ENCODE data around the gene CEP76.
"Not testable (repeated sequence)": the region's sequence is repeated elsewhere in the genome, so short reads cannot be mapped to it uniquely, and the experiment has no call there.

CEP76 gene

DNA sequence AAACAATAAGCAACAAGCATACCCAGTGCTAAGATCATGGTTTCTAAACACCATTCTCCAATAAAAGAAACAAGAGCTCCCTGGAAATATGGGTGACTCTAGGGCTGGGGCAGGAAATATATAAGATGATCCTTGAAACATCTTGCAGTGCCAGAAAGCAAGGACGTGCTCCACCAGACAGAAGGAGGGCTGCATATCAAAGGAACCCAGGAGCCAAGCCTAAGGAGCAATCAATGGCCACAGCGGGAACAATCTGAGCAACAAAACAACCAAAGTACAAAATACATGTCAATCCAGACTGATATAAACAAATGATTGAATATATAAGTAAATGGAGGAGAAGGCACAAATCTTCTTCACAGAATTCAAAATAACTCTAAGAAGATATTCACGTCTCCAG lies 54.8 kb downstream of the CEP76 start:
- Histone ChIP-seq H3K36me3 (ENCODE audit: control insufficient read depth in 2 of 2, insufficient read depth in 2 of 2, low read length in 2 of 2) (no peaks in the 10 kb centered on the region), H3K9ac (ENCODE audit: low read depth in 1 of 2, low read length in 2 of 2) (no peak overlapping the region), H3K4me1 (ENCODE audit: control insufficient read depth in 2 of 2, insufficient read depth in 2 of 2, low read length in 2 of 2) (no peaks in the 10 kb centered on the region), H3K27ac (ENCODE audit: low read depth in 2 of 2, low read length in 2 of 2) (no peak overlapping the region), H3K4me3 (ENCODE audit: low read length in 2 of 2) (no peak overlapping the region), H3K9me3 (ENCODE audit: control insufficient read depth in 2 of 2, low read length in 2 of 2) (no peaks in the 10 kb centered on the region), H3K27me3 (ENCODE audit: control insufficient read depth in 2 of 2, insufficient read depth in 2 of 2, low read length in 2 of 2) (no peaks in the 10 kb centered on the region)

DNA sequence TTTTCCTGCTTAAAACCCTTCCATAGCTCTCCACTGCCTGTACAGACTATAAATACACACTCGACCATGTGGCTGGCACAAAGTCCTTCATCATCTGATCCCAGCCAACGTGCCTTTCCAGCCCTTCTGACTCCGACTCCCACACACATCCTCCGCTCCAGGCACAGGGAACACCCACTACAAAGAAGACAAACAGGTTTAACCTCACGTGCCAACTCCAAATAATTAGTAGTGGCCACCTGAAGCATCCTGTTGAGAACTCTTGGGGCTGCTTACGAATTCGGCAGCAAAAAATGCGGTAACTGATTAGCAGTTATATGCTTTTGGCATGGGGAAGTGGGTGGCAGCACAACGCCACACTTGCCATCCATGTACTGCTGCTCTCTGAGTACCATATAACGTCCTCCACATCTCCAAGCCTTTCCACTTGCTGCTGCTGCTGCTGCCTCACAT lies 56.7 kb downstream of the CEP76 start:
- Histone ChIP-seq H3K27ac (ENCODE audit: low read depth in 2 of 2, low read length in 2 of 2) (no peak overlapping the region), H3K36me3 (ENCODE audit: control insufficient read depth in 2 of 2, insufficient read depth in 2 of 2, low read length in 2 of 2) (no peaks in the 10 kb centered on the region), H3K4me3 (ENCODE audit: low read length in 2 of 2) (no peak overlapping the region), H3K9ac (ENCODE audit: low read depth in 1 of 2, low read length in 2 of 2) (no peak overlapping the region), H3K4me1 (ENCODE audit: control insufficient read depth in 2 of 2, insufficient read depth in 2 of 2, low read length in 2 of 2) (no peaks in the 10 kb centered on the region), H3K27me3 (ENCODE audit: control insufficient read depth in 2 of 2, insufficient read depth in 2 of 2, low read length in 2 of 2) (no peaks in the 10 kb centered on the region), H3K9me3 (ENCODE audit: control insufficient read depth in 2 of 2, low read length in 2 of 2) (no peaks in the 10 kb centered on the region)

DNA sequence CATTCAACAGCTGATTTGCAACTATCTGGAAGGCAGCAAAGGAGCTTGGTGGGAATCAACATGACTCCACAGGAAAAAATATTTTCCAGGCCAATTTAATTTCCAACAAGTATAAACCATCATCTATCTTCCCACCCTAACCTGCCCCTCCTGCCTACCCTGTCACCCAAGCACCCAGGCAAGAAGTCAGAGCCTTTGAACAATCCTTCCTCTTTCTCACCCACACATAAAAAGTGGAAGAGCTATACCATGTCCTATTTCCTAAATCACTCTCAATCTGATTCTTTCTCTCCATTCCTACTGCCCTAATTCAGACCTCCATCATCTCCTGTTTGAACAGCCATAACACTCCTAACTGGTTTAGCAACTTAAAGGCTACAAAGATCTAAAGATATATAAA lies 57.3 kb downstream of the CEP76 start:
- Histone ChIP-seq H3K4me3 (ENCODE audit: low read length in 2 of 2) (no peak overlapping the region), H3K27ac (ENCODE audit: low read depth in 2 of 2, low read length in 2 of 2) (no peak overlapping the region)

DNA sequence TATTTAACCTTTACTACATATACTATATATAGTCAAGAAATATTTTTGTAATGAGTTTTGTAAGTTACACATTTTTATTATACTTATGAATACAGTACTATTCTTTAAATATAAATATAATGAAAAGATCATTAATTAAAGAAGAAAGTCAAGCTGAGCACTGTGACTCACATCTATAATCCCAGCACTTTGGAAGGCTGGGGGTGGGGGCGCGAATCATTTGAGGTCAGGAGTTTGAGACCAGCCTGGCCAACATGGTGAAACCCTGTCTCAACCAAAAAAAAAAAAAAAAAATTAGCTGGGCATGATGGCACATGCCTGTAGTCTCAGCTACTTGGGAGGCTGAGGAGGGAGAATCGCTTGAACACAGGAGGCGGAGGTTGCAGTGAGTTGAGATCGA lies 58.8 kb downstream of the CEP76 start:
- H3K27ac ChIP-seq (ENCODE audit: low read depth in 2 of 2, low read length in 2 of 2); H3K4me1 ChIP-seq (ENCODE audit: control insufficient read depth in 2 of 2, insufficient read depth in 2 of 2, low read length in 2 of 2): not testable (repeated sequence)

More for the DNA sequence above, 57.3 kb downstream of the CEP76 start:
- Histone ChIP-seq H3K27me3 (ENCODE audit: control insufficient read depth in 2 of 2, insufficient read depth in 2 of 2, low read length in 2 of 2) (no peaks in the 10 kb centered on the region), H3K9me3 (ENCODE audit: control insufficient read depth in 2 of 2, low read length in 2 of 2) (no peaks in the 10 kb centered on the region), H3K36me3 (ENCODE audit: control insufficient read depth in 2 of 2, insufficient read depth in 2 of 2, low read length in 2 of 2) (no peaks in the 10 kb centered on the region), H3K4me1 (ENCODE audit: control insufficient read depth in 2 of 2, insufficient read depth in 2 of 2, low read length in 2 of 2) (no peaks in the 10 kb centered on the region), H3K9ac (ENCODE audit: low read depth in 1 of 2, low read length in 2 of 2) (no peak overlapping the region)

DNA sequence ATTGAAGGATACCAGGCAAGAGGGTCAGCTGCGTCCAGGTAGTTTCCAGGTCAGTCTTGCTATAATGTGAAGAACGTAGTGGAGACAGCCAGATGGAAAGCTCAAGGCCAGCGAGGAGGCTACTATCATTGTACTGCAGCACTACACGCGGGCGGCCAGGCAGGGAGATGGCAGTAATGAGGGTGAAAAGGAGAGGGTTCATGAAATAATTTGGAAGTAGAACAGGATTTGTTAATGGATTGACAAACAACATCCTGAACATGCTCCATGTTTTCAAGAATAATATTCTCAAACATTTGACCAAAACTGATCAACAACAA lies 61.7 kb downstream of the CEP76 start:
- H3K4me1 ChIP-seq (ENCODE audit: control insufficient read depth in 2 of 2, insufficient read depth in 2 of 2, low read length in 2 of 2) = no peaks in the 10 kb centered on the region
- no peaks in the 10 kb centered on the region for H3K36me3 ChIP-seq (ENCODE audit: control insufficient read depth in 2 of 2, insufficient read depth in 2 of 2, low read length in 2 of 2)
- H3K27ac ChIP-seq (ENCODE audit: low read depth in 2 of 2, low read length in 2 of 2) = no peak overlapping the region
- no peaks in the 10 kb centered on the region for H3K27me3 ChIP-seq (ENCODE audit: control insufficient read depth in 2 of 2, insufficient read depth in 2 of 2, low read length in 2 of 2)
- H3K9me3 ChIP-seq (ENCODE audit: control insufficient read depth in 2 of 2, low read length in 2 of 2) = no peaks in the 10 kb centered on the region
- H3K9ac ChIP-seq (ENCODE audit: low read depth in 1 of 2, low read length in 2 of 2) = no peak overlapping the region
- no peak overlapping the region for H3K4me3 ChIP-seq (ENCODE audit: low read length in 2 of 2)

More for the DNA sequence above, 58.8 kb downstream of the CEP76 start:
- not testable (repeated sequence) for H3K9ac ChIP-seq (ENCODE audit: low read depth in 1 of 2, low read length in 2 of 2); H3K9me3 ChIP-seq (ENCODE audit: control insufficient read depth in 2 of 2, low read length in 2 of 2); H3K4me3 ChIP-seq (ENCODE audit: low read length in 2 of 2); H3K36me3 ChIP-seq (ENCODE audit: control insufficient read depth in 2 of 2, insufficient read depth in 2 of 2, low read length in 2 of 2); H3K27me3 ChIP-seq (ENCODE audit: control insufficient read depth in 2 of 2, insufficient read depth in 2 of 2, low read length in 2 of 2)

DNA sequence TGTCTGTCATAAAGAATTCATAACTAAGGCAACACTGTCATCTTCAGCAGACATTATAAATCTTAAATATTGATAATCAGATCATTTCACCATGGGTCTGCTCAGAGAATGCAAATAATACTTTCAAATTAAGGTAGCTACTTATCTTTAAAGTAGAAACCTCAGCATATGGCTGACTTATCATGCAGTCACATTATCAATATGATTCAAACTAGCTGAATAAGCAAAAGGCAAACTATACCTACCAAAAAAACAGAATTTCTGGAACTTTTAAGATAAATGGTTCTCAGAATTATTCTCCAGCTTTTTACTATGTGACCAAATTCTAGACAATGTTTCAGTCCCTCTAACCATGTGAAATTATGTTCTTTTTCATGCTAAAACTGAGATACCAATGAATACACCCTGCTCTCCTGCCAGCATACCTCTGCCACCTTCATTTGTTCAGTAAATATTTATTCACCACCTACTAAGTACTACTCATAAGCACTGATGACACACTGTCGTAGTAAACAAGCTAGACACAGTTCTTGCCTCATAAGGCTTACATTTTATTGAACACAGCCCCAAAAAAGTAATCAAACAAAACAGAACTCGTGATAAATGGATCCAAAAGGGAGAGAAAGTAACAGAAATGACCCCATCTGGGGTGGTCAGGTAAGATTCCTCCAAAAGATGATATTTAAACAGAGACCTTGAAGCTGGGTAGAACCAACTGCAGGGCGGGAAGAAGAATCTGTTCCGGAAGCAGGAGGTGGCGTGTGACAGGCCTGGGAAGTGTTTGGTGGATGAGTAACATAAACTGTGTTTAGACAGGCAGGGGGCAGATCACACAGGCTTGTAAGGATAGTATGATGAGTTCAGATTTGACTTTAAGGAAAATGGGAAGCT lies 62.3 kb downstream of the CEP76 start:
- H3K27ac ChIP-seq (ENCODE audit: low read depth in 2 of 2, low read length in 2 of 2) = no peak overlapping the region
- H3K4me3 ChIP-seq (ENCODE audit: low read length in 2 of 2) = no peak overlapping the region
- H3K27me3 ChIP-seq (ENCODE audit: control insufficient read depth in 2 of 2, insufficient read depth in 2 of 2, low read length in 2 of 2) = no peaks in the 10 kb centered on the region
- H3K9ac ChIP-seq (ENCODE audit: low read depth in 1 of 2, low read length in 2 of 2) = no peak overlapping the region
- no peaks in the 10 kb centered on the region for H3K9me3 ChIP-seq (ENCODE audit: control insufficient read depth in 2 of 2, low read length in 2 of 2)
- no peaks in the 10 kb centered on the region for H3K36me3 ChIP-seq (ENCODE audit: control insufficient read depth in 2 of 2, insufficient read depth in 2 of 2, low read length in 2 of 2)
- no peaks in the 10 kb centered on the region for H3K4me1 ChIP-seq (ENCODE audit: control insufficient read depth in 2 of 2, insufficient read depth in 2 of 2, low read length in 2 of 2)

DNA sequence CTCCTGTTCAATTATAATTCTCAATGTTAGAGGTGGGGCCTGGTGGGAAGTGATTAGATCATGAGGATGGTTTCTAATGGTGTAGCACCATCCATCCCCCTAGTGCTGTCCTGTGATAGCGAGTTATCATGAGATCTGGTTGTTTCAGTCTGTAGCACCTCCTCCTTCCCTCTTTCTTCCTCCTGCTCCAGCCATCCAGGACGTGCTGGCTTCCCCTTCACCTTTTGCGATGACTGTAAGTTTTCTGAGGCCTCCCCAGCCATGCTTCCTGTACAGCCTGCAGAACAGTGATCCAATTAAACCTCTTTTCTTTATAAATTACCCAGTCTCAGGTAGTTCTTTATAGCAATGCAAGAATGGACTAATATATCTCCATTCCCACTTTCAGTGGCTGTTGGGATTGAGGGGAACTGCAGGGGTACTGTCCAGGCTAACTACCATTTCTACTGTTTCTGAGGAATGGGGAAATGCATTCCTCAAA lies 63.8 kb downstream of the CEP76 start:
- no peak overlapping the region for H3K4me3 ChIP-seq (ENCODE audit: low read length in 2 of 2)
- no peaks in the 10 kb centered on the region for H3K9me3 ChIP-seq (ENCODE audit: control insufficient read depth in 2 of 2, low read length in 2 of 2)
- no peaks in the 10 kb centered on the region for H3K27me3 ChIP-seq (ENCODE audit: control insufficient read depth in 2 of 2, insufficient read depth in 2 of 2, low read length in 2 of 2)
- H3K36me3 ChIP-seq (ENCODE audit: control insufficient read depth in 2 of 2, insufficient read depth in 2 of 2, low read length in 2 of 2) = no peaks in the 10 kb centered on the region
- no peaks in the 10 kb centered on the region for H3K4me1 ChIP-seq (ENCODE audit: control insufficient read depth in 2 of 2, insufficient read depth in 2 of 2, low read length in 2 of 2)
- no peak overlapping the region for H3K27ac ChIP-seq (ENCODE audit: low read depth in 2 of 2, low read length in 2 of 2)
- H3K9ac ChIP-seq (ENCODE audit: low read depth in 1 of 2, low read length in 2 of 2) = no peak overlapping the region

DNA sequence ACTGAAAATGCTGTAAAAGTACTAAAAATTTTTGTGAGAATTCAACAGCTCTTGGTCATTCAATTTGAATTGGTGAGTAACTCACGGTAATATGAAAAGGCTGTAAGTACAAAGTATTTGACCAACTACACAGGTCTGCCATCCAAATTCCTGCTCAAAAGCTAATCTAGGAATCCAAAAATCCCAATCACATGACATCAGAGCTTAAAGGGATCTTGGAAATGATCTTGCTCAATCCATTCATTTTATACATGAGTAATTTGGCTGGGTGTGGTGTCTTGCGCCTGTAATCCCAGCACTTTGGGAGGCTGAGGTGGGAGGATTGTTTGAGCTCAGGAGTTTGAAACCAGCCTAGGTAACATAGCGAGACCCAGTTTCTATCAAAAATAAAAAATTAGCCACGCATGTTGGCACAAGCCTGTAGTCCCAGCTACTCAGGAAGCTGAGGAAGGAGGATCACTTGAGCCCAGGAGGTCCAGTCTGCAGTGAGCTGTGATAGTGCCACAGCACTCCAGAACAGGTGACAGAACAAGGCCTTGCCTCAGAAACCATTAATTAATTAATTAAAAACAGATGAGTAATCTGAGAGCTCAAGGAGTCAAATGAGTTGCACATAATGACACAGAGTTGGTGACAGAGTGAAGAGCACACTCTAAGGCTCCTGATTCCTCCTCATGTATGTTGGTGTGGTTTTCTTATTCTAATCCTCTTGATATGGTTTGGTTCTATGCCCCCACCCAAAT lies 64.5 kb downstream of the CEP76 start:
- Histone ChIP-seq H3K9me3 (ENCODE audit: control insufficient read depth in 2 of 2, low read length in 2 of 2) (no peaks in the 10 kb centered on the region), H3K27me3 (ENCODE audit: control insufficient read depth in 2 of 2, insufficient read depth in 2 of 2, low read length in 2 of 2) (no peaks in the 10 kb centered on the region), H3K4me1 (ENCODE audit: control insufficient read depth in 2 of 2, insufficient read depth in 2 of 2, low read length in 2 of 2) (no peaks in the 10 kb centered on the region), H3K36me3 (ENCODE audit: control insufficient read depth in 2 of 2, insufficient read depth in 2 of 2, low read length in 2 of 2) (no peaks in the 10 kb centered on the region), H3K27ac (ENCODE audit: low read depth in 2 of 2, low read length in 2 of 2) (no peak overlapping the region), H3K4me3 (ENCODE audit: low read length in 2 of 2) (no peak overlapping the region), H3K9ac (ENCODE audit: low read depth in 1 of 2, low read length in 2 of 2) (no peak overlapping the region)

DNA sequence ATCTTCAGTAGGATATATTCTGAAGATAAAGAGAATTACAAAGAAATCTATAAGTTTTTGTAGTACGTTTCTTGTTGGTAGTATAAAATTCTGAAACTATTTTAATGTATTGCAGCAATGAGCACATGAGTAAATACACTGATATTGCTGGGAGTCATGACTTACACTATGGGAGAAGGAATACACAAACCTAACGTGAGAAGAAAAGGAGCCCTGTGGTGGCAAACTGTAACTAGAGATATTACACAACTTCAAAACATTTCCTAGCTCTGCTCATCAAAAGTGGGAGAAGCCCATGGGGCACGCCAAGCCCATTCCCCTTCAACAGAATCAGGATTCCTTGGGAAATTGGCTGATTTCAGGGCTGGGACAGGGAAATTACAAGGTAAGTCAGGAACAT lies 65.1 kb downstream of the CEP76 start:
- Histone ChIP-seq H3K4me1 (ENCODE audit: control insufficient read depth in 2 of 2, insufficient read depth in 2 of 2, low read length in 2 of 2) (no peaks in the 10 kb centered on the region), H3K27ac (ENCODE audit: low read depth in 2 of 2, low read length in 2 of 2) (no peak overlapping the region), H3K27me3 (ENCODE audit: control insufficient read depth in 2 of 2, insufficient read depth in 2 of 2, low read length in 2 of 2) (no peaks in the 10 kb centered on the region), H3K9ac (ENCODE audit: low read depth in 1 of 2, low read length in 2 of 2) (no peak overlapping the region), H3K36me3 (ENCODE audit: control insufficient read depth in 2 of 2, insufficient read depth in 2 of 2, low read length in 2 of 2) (no peaks in the 10 kb centered on the region), H3K9me3 (ENCODE audit: control insufficient read depth in 2 of 2, low read length in 2 of 2) (no peaks in the 10 kb centered on the region), H3K4me3 (ENCODE audit: low read length in 2 of 2) (no peak overlapping the region)

DNA sequence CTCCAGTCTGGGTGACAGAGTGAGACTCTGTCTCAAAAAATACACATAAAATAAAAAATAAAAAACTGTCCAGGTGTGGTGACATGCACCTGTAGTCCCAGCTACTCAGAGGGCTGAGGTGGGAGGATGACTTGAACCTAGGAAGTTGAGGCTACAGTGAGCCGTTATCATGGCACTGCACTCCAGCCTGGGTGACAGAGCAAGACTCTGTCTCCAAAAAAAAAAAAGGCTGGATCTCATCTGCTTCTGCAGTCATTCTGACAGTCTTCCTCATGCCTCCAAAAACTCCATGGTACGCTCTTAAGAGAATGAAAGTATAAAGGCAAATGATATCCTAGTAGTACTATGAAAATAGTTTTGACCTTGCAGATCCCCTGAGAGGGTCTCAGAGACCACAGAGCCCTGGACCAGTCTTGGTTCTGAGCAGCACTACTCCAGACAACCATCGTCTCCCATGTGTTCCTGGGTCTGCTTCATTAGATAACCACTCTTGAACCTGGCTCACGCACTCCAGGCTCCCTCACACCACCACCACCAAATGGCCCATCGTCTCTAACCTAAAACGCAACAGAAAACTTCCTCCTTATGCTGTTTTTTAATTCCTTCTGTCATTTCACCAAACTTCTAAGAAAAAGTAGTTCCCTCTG lies 70.6 kb downstream of the CEP76 start:
- Histone ChIP-seq H3K27me3 (ENCODE audit: control insufficient read depth in 2 of 2, insufficient read depth in 2 of 2, low read length in 2 of 2) (no peaks in the 10 kb centered on the region), H3K36me3 (ENCODE audit: control insufficient read depth in 2 of 2, insufficient read depth in 2 of 2, low read length in 2 of 2) (peaks cover 0 to 3% of the 10 kb centered on the region in 2 donors), H3K4me3 (ENCODE audit: low read length in 2 of 2) (no peak overlapping the region), H3K4me1 (ENCODE audit: control insufficient read depth in 2 of 2, insufficient read depth in 2 of 2, low read length in 2 of 2) (no peaks in the 10 kb centered on the region), H3K27ac (ENCODE audit: low read depth in 2 of 2, low read length in 2 of 2) (no peak overlapping the region), H3K9ac (ENCODE audit: low read depth in 1 of 2, low read length in 2 of 2) (no peak overlapping the region), H3K9me3 (ENCODE audit: control insufficient read depth in 2 of 2, low read length in 2 of 2) (no peaks in the 10 kb centered on the region)

Data from mucosa of rectum (tissue), 2 donors.